Body of pancreas (tissue), 4 donors: ENCODE data around the gene G3BP1.

Experiments used
- POLR2A ChIP-seq, 3 donors: fragments of 450-650 bp; IDR thresholded peaks; one replicate each; pipeline ENCODE4 v1.6.1; 2016; ENCODE audit warnings: antibody characterized with exemption in 3 of 3, mild to moderate bottlenecking in 2 of 3
- TF ChIP-seq, protein P1 (sequence below), 7 experiments: fragments of 450-650 bp in 4 of 7; fragments of 200-600 bp in 3 of 7; sonication (generic) in 3 of 7; IDR thresholded peaks; one replicate each; pipeline ENCODE4 v1.5.1; 2016 to 2019; ENCODE audit warnings: antibody characterized with exemption in 7 of 7

DNA sequence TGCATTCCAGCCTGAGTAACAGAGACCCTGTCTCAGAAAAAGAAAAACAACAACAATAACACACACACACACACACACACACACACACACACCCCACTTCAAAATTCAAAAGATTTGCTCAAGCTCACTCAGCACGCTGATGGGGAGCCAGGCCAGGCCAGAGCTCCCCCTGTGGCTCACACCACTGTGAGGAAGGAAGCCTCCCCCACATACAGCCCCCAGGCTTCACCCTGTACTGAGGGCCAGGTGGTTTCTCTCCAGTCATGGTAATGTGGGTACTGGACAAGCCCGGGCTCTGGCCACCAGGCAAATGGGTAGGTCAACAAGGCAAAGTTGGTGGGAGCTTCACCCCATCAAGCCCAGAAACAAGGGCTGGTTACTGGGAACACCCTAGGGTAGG, 32.4 kb upstream of the G3BP1 start:
- no peak for TF ChIP-seq POLR2A (IDR thresholded peaks at IDR 0.05)
- TF ChIP-seq, protein P1, sequence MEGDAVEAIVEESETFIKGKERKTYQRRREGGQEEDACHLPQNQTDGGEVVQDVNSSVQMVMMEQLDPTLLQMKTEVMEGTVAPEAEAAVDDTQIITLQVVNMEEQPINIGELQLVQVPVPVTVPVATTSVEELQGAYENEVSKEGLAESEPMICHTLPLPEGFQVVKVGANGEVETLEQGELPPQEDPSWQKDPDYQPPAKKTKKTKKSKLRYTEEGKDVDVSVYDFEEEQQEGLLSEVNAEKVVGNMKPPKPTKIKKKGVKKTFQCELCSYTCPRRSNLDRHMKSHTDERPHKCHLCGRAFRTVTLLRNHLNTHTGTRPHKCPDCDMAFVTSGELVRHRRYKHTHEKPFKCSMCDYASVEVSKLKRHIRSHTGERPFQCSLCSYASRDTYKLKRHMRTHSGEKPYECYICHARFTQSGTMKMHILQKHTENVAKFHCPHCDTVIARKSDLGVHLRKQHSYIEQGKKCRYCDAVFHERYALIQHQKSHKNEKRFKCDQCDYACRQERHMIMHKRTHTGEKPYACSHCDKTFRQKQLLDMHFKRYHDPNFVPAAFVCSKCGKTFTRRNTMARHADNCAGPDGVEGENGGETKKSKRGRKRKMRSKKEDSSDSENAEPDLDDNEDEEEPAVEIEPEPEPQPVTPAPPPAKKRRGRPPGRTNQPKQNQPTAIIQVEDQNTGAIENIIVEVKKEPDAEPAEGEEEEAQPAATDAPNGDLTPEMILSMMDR (IDR thresholded peaks at IDR 0.05): no peak
